DMS 273 (cell line): ENCODE results near the gene PHLPP1.

ENCODE experiments used
- DNase-seq: peaks from one replicate; lab custom pipeline; 2025; ENCODE audit not compliant: unreplicated experiment; lab: John Stamatoyannopoulos, UW

The PHLPP1 gene

DNA sequence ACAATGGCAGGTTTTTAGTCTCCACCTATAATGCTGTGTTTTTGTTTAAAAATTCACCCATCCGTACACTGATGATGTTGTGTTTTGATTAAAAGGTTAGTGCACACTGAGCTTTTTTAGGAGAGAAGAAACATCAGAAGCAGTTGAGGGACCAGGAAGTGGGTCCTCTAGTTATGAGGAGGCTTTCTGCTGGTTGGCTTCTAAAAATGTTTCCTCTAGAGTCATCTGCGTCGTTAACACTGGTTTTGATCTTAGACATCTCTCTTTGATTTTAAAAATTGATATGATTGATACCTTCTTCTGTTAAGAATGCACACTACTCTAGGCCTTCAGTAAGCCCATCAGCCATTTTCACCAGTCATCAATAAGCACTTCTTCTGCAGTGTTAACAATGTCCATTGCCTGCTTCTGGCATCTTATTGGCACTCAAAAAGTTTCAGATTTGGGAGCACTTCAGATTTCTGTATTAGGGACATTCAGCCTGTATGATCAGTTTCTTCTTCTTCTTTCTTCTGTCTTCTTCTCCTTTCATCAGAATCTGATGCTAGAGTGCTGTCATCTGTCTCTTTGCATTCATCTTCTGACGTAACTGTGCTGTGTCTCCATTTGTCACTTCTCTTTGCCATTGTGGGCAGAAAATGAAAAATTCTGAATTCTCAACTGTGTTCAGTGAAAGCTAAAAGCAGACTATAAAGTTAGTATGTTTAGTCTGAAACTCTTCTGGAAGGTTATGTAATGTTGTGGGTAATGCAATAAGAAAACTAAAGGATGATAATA, 56.3 kb downstream of the PHLPP1 start:
- DNase-seq, result no peak

DNA sequence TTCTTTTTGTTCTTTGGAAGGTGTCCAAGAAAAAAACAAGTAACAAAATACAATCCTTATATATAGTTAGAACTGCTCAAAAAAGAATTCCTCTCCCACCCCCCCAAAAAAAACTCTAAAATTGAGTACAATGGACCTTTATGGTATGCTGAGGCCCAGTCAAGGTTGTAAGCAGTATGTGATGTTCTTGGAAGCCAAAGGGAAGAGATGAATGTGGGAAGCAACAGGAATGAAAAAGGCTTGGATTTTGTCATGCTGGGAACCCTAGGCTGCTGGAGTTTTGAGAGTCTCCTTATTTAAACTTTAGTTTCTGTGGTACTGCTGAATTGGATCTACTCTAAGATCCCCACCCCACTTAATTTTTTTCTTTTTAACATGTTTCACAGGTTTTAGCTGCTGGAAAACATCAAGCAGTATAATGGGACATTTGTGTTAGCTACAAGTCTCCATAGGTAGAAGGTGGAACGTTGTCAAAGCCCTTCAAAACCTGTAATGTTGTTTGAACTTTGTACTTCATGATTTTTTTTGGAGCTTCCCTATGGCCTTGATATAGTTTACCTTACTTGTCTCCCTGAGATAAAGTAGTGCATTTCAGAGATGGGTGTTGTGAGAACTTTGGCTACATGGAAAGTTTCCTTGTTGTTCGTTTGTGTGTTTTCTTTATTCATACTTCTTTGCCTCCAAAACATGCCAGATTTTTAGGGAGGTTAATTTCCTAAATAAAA, 57.7 kb downstream of the PHLPP1 start:
- no peak for DNase-seq

DNA sequence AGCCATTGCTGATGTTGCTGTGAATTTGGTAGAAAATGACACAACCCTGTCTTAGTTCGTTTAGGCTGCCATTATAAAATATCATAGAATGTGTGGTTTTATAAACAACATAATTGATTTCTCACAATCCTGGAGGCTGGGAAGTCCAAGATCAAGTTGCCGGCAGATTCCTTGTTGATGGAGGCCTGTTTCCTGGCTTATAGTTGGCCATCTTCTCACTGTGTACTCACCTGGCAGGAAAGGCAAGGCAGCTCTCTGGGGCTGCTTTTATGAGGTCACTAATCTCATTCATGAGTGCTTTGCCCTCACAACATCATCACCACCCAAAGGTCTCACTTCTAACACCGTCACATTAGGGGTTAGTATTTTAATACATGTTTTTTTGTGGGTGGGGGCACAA, 58.4 kb downstream of the PHLPP1 start:
- no peak for DNase-seq

DNA sequence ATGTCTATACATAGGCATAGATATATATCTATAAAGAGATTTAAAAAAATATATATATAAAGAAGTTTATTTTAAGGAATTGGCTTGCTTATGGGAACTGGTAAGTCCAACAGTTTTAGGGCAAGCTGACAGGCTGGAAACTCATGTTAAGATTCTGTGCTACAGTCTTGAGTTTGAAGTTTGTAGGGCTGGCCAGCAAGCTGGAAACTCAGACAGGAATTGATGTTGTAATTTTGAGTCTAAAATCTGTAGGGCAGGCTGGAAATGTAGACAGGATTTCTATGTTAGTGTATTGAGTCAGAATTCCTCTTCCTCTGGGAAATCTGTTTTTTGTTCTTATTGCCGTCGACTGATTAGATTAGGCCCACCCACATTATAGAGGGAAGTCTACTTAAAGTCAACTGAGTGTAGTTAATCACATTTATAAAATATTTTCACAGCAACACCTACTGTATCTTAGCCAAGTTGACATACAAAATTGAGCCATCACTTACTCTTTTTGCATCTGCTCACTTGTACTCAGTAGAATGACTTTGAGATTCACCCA, 60.8 kb downstream of the PHLPP1 start:
- DNase-seq, result no peak

GRCh38 chr18:62777814-62778213, 62.5 kb downstream of the PHLPP1 start:
- DNase-seq, result no peak

DNA sequence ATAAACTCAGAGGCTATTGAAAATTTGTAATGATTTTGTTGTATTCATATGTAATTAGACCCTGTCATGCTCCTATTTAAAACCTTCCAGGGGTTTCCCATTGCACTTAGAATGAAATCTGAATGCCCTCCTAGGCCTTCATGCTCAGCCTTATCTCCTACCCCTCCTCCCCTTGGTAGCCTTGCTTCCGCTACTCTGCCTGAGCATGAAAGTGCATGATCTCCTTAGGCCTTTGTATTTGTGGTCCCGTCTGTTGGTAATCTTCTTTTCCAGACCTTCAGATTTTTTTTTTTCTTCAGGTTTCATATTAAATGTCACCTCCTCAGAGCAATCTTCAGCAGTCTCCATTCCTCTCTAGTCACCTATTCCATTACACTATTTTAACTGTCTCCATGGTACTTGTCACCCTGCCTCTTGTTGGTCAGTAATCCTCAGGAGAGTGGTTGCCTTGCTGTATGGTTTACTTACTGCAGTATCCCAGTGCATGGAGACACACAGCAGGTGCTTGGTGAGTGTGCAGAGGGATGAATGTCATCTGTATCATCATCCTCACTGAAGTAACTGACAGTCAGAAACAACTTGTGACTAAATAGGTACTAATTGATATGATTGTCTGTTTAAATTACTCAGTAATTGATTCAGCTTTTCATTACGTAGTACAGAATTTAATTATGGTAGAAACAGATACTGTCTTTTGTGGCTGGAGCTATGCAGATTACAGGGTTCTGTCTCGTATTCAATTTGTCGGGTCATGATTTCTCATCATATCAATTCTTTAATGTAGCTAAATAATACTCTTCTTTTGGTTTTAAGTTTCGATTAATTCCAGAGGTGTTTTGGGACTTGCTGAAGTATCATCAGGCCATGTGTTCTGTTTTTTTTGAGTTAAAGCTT, 63.9 kb downstream of the PHLPP1 start:
- DNase-seq, result no peak

DNA sequence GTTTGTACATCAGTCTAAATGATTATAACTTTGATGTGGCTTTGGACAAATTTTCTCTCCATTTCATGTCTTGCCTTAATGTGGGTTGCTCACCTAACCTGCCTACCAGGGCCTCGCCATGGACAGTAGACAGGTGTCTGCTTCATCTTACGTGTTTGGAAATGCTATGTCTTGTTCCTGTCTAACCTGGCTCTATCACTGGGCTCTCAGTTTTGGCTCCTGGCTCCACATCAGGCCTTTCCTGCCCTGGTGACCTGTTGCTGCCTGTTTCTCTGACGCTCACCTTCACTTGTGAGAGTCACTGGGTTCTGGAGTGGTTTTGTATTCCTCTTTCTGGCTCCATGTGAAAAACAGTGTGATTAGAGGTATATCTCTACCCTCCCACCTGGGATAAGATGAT, 65.9 kb downstream of the PHLPP1 start:
- DNase-seq, result no peak

GRCh38 chr18:62781893-62782292, 66.6 kb downstream of the PHLPP1 start:
- DNase-seq, result no peak

DNA sequence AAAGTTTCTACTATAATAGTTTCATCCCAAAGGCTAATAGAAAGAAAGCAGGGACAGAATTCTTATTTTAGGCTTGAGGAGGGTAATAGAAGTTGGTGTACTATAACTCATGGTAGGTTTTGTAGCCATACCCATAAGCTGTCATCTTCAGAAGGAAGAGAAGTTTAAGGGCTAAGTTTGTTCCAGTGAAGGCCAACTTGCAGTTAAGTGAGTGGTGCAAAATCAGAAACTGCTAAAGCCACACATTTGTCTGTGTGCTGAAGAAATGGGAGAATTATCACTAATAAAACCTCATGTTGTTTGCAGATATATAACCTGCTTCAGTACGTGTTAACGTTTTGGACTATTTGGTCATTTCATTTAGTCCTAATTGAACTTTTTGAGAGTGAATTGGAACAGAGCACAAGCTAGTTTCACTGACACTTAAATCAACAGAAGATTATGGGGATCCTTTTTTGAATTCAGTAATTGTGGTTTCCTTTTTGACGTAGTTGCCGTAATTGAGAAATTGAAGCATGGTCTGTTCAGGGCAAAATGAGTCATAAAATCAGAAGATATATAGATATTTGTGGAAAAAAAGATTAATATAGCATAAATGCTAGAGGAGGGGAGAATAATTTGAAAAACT, 69.1 kb downstream of the PHLPP1 start:
- DNase-seq, result no peak

GRCh38 chr18:62784966-62785413, 69.6 kb downstream of the PHLPP1 start:
- DNase-seq, result no peak

- no peak for DNase-seq
Observed at GRCh38 chr18:62786689-62787088, 71.3 kb downstream of the PHLPP1 start.

GRCh38 chr18:62788111-62788510, 72.8 kb downstream of the PHLPP1 start:
- no peak for DNase-seq

DNA sequence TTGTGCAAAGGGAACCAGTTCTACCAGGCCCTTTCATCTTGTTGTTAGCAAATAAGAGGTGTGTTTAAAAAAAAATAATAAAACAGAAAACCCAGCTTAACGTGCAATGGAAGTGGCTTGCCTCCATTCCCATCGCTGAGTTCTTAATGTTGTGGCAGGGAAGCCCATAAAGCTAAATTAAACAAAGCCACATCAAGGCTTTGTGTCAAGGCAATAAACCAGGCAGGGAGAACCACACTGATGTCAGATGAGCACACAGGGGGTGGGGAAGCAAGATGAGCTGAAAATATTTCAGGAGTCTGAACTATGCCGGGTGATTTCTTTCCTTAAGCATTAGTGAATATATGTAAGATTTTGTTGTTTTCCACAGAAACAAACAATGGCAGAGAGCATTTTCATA, 73.5 kb downstream of the PHLPP1 start:
- DNase-seq, result no peak

DNA sequence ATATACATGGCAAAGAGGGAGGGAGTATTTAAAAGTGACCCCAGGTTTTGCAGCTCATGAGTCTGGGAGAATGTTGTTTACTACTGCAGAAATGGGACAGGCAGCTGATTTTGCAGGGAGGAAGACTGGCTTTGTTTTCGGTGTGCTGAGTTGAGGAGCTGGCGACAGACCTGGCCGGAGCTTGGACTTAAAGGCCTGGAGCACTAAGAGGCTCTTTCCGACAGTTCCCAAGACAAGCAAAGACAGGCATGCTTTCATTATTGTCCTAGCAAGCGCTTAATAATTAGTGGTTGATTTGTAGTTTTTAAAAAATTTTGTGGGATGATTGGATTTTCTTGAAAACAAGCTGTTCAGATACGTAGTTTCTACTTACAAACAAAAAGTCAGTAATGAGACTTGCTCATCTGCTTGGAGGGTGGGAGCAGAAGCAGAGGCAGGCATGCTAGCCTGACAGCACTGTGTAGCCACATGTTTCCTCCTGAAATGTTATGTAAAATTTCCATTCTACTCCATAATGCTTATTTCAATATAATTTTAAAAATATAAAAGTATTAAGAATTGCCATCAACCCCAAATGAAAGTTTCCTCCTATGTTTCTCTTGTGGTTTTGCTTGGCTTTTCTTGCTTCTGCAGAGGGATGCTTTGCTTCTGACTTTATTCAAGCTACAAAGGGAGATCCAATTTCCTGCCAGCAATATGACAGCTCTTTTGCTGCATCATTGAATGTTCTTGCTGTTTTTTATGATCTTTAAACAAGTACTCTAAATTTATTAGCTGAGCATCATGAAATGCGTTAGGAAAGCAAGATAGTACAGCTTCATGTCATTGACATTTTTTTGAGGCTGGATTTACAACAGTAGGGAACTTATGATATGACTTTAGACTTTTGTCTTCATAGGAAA, 75.8 kb downstream of the PHLPP1 start:
- DNase-seq, result no peak

GRCh38 chr18:62792016-62792415, 76.7 kb downstream of the PHLPP1 start:
- DNase-seq, result no peak

GRCh38 chr18:62795813-62796212, 80.5 kb downstream of the PHLPP1 start:
- DNase-seq, result no peak

DNA sequence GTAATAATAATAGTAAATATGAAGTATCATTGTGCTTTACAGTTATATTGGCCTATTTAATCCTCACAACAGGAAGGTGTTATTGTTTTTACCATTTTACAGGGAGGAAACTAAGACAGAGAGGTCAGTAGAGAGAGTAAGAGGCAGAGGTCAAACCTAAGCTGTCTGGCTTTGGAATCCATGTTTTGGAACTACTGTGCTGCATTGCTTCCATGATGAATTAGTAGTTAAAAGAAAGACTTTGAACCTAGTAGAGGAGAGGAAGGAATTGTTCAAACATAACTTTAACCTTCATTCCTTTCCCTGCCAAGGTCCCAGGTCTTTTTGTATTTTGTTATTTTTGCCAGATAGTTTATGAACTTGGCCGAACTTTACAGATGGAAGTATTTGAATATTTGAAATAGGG, 80.9 kb downstream of the PHLPP1 start:
- DNase-seq, result no peak

DNA sequence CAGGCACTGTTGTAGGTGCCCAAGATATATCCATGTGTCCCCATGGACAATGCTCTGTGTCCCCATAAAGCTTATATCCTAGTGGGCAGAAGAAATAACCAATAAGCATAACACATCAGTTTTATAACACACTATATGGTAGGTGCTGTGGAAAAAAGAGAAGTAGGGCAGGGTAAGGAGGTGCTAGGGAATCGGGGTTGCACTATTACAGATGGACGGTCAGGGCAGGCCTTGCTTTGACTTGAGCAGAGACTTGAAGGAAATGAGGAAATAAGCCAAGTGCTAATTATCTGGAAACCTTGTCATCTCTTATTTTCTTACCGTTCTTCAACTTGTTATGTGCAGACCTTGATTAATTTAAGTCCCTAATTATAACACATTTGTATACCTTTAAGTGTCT, 82.0 kb downstream of the PHLPP1 start:
- DNase-seq, result no peak

GRCh38 chr18:62799977-62800376, 84.6 kb downstream of the PHLPP1 start:
- DNase-seq, result no peak

GRCh38 chr18:62802523-62802922, 87.2 kb downstream of the PHLPP1 start:
- DNase-seq, result peak; percentile 7
